GM21360 (cell line): Measurements from ENCODE around the gene COL26A1.
"Not testable (repeated sequence)": the region's sequence is repeated elsewhere in the genome, so short reads cannot be mapped to it uniquely, and the experiment has no call there.

ENCODE experiments used
- ATAC-seq: cut with Tn5 transposase; IDR thresholded peaks from one replicate; pipeline ENCODE4 v1.9.1; 2021; ENCODE audit warnings: mild to moderate bottlenecking, moderate library complexity; ENCODE audit not compliant: unreplicated experiment

COL26A1 gene

GRCh38 chr7:101401390-101402080 is 38.9 kb downstream of the COL26A1 start:
- ATAC-seq = no peak

DNA sequence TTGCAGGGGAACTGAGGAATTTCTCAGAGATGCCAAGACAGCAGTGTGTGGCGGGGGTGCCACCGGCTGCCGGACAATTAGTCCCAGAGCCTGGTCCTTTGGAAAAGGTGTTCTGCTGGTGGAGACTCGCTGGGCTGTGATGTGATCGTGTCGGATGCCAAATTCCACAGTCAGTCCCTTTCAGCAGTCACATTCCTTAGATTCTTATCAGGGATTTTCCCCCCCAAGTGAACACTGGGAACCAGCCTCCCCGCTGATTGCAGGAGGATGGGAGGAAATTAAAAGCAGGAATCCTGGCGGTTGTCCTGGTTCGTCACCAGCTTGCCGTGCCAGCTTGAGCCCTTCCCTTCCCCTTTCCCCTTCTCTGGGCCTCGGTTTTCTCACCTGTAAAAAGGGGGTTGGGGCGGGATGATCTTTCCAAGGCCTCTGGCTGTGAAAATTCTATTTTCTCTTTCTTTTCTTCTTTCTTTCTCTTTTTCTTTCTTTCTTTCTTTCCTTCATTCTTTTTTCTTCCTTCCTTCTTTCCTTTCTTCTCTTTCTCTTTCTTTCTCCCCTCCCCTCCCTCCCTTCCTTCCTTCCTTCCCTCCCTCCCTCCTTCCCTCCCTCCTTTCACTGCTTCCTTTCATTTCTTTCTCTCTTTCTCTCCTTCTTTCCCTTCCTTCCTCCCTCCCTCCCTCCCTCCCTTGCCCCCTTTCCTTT is 39.6 kb downstream of the COL26A1 start:
- ATAC-seq = no peak

GRCh38 chr7:101402835-101403234 is 40.2 kb downstream of the COL26A1 start:
- no peak for ATAC-seq

DNA sequence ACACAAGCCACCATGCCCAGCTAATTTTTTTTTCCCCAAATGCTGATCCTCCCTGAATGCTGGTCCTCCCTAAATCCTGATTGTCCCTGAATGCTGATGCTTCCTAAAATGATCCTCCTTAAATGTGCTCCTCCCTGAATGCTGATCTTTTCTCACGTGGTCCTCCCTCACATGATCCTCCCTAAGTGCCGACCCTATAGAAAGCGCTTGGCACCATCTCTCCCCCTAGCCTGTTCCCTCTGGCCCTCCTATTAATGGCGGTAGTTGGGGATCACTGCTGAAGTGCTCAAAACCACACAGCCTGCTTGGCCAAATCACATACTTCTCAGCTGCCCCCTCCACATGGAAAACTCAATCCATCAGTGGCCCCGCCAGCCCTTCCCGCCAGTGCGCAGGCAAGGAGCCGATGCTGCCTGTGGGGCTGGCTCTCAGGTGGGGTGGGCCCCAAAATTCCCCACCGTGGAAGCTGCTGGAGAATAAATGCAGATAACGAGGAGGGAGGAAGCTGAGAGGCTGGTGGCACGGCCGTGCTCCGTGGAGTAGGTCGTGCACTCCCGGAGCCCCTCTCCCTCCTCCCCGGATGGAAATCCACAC is 42.9 kb downstream of the COL26A1 start:
- ATAC-seq = no peak

DNA sequence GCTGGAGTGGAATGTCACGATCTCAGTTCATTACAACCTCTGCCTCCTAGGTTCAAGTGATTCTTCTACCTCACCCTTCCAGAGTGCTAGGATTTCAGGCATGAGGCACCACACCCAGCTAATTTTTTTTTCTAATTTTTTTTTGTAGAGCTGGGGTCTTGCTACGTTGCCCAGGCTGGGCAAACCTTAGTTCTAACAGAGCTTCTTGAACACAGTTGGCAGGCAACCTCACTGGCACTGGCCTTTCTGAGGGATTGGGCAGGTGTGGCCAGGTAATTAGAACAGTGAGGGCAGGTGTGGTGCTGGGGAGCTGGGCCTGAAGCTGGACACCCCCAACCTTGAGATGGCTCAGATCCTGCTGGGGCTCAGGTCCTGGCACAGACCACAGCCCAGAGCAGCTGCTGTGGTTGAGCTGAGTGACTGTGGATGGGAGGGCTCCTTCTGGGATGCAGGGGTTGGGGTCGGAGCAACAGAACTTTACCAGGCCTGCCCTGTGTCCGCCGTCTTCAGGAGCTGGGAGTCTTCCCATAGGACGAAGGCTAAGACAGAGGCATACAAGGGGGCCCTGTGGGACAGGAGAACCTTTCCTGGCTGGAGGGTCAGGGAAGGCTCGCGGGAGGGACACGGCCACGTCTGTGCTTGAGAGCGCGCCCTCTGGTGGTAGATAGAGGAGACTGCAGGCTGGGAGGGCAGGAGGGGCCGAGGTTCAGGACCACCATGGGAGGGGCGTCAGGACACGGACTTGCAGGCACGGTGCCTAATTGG is 48.2 kb downstream of the COL26A1 start:
- ATAC-seq = no peak

- ATAC-seq = no peak
Observed at GRCh38 chr7:101411508-101411874, 48.8 kb downstream of the COL26A1 start.

GRCh38 chr7:101412976-101413375 is 50.3 kb downstream of the COL26A1 start:
- no peak for ATAC-seq

- no peak for ATAC-seq
Observed at GRCh38 chr7:101418694-101419093, 56.0 kb downstream of the COL26A1 start.

- no peak for ATAC-seq
Observed at GRCh38 chr7:101419831-101420230, 57.2 kb downstream of the COL26A1 start.

DNA sequence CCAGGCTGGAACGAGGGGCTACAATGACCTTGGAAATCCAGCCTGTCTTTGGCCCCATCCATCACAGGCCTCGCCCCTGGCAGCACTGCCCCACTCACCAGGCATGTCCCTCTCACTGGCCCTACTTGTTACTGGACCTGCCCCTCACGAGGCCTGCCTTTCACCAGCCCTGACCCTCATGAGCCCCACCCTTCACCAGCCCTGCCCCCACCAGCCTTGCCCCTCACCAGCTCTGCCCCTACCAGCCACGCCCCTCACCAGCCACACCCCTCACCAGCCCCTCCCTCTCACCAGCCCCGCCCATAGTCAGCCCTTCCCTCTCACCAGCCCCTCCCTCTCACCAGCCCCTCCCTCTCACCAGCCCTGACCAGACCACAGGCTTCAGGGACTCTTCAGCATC is 57.8 kb downstream of the COL26A1 start:
- no peak for ATAC-seq

GRCh38 chr7:101422356-101423195 is 59.9 kb downstream of the COL26A1 start:
- no peak for ATAC-seq

- ATAC-seq = no peak
Observed at GRCh38 chr7:101426303-101427011, 63.8 kb downstream of the COL26A1 start.

DNA sequence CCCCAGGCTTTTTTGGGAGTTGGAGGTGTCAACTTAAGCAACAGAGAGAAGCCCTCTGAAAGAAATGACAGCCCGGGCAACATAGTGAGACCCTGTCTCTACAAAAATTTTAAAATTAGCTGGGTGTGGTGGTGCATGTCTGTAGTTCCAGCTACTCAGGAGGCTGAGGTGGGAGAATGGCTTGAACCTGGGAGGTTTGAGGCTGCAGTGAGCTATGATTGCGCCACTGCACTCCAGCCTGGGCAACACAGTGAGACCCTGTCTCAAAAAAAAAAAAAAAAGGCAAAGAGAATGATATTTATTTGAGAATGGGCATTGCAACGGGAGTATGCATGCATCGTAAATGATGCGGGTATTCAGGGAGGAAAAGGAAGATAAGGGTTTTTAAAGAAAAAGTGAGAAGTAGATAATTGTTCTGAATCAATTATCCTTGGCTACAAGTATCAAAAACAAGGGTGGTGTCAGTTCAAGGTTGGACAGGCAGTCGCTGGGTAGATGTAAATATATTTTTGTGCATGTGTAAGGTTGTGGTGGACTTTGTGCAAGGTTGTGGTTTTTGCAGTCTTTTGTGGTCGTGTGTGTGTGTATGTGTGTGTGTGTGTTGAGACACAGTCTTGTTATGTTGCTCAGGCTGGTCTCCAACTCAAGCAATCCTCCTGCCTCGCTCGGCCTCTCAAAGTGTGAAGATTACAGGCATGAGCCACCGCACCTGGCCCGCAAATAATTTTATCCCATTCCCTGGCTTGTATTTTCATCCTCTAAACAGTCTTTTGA is 65.6 kb downstream of the COL26A1 start:
- no peak for ATAC-seq

DNA sequence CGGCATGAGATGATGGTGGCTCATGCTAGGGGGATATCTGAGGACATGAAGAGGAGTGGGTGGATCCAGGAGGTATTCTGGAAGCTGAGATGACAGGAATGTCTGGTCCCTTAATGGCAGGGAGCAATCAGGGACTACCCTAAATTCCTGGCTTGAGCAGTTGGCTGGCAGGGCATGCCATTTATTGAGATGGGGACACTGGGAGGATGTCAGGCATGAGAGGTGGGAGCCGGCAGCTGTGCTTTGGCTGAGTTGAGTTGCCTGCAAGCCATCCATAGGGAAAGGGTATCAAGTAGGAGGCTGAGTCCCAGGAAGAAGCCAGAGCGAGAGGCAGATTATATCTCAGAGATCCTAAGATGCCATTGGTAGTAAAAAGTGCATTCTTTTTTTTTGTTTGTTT is 69.6 kb downstream of the COL26A1 start:
- no peak for ATAC-seq

- ATAC-seq = no peak
Observed at GRCh38 chr7:101433688-101434087, 71.0 kb downstream of the COL26A1 start.

GRCh38 chr7:101434155-101434554 is 71.5 kb downstream of the COL26A1 start:
- not testable (repeated sequence) for ATAC-seq

- no peak for ATAC-seq
Observed at GRCh38 chr7:101435461-101436220, 73.0 kb downstream of the COL26A1 start.

DNA sequence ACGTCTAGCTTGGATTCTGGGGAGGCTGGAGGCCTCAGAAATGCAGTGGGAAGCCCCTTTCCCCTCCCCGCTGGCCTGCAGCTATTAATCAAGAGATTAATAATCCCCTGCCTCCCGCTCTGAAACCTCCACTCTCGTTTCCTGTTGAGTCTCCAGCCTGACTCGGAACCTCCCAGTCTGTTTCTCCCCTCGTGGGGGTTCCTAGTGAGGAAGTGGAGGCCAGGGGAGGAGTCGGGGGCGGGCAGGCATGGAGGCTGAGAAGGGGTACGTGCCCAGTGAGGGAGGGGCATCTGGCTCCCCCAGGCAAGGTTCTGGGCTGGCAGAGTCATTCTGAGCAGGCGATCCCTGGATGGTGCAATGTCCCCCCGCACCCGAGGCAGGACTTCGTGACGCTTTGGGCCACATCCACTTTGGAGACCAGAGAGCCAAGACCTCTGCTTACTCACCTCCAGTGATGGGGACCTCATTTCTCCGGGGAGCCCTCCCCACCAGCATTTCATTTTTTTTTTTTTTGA is 73.6 kb downstream of the COL26A1 start:
- ATAC-seq = no peak
